RWPE1 (cell line): Measurements from ENCODE around the gene PLEKHH3.
"Not testable (repeated sequence)": the region's sequence is repeated elsewhere in the genome, so short reads cannot be mapped to it uniquely, and the experiment has no call there.

Source experiments
- CTCF ChIA-PET: fragments of 350-600 bp; sonication (Branson Sonifier 250); formaldehyde crosslinking; extraction: SDS; loops from one replicate; lab custom pipeline; 2021; lab: Yijun Ruan, JAX
- POLR2A ChIA-PET: fragments of 400-600 bp; formaldehyde crosslinking; extraction: SDS; loops from one replicate; lab custom pipeline; 2020; ENCODE audit warnings: antibody characterized with exemption; ENCODE audit not compliant: low non-redundant PET; lab: Yijun Ruan, JAX
- DNase-seq: peaks from one replicate; pipeline ENCODE4 v3.0.0; 2012; ENCODE audit warnings: low spot score
- H3K27ac ChIP-seq: fragments of 450-650 bp; 2 replicates; pipeline ENCODE4 v1.5.1; 2017
- CTCF ChIP-seq: fragments of 450-650 bp; conservative IDR thresholded peaks from 2 replicates; pipeline ENCODE4 v1.5.1; 2017; ENCODE audit warnings: low read depth, mild to moderate bottlenecking

Gene PLEKHH3

GRCh38 chr17:42647778-42648177, 29.0 kb downstream of the PLEKHH3 start:
- ChIA-PET POLR2A (no interaction called here), CTCF (interaction anchor here (0.6 to 0.8 kb wide), 3 partner anchors 9 to 29 kb away, joined by 3 to 5 read pairs (median 4); no protein-coding TSS in a partner anchor)
- no peak for DNase-seq
- no peak overlapping the region for H3K27ac ChIP-seq
- no peak for TF ChIP-seq CTCF

- no peak for DNase-seq
- TF ChIP-seq CTCF: no peak
- no peak overlapping the region for H3K27ac ChIP-seq
- ChIA-PET CTCF (no interaction called here), POLR2A (interaction anchor here (0.7 kb wide), 1 partner anchor 17 kb away, joined by 4 read pairs; no protein-coding TSS in a partner anchor)
Measured at GRCh38 chr17:42642336-42642735, 34.5 kb downstream of the PLEKHH3 start.

- POLR2A ChIA-PET: interaction anchor here (1.0 kb wide), 1 partner anchor 11 kb away, joined by 6 read pairs; no protein-coding TSS in a partner anchor
- CTCF ChIA-PET: interaction anchor here (0.7 kb wide), 1 partner anchor 18 kb away, joined by 4 read pairs; no protein-coding TSS in a partner anchor
- no peak for TF ChIP-seq CTCF
- no peak for DNase-seq
- no peak overlapping the region for H3K27ac ChIP-seq
Measured at GRCh38 chr17:42640121-42640520, 36.7 kb downstream of the PLEKHH3 start.

- no peak overlapping the region for H3K27ac ChIP-seq
- no peak for TF ChIP-seq CTCF
- POLR2A ChIA-PET: interaction anchor here (1.0 kb wide), 1 partner anchor 11 kb away, joined by 6 read pairs; no protein-coding TSS in a partner anchor
- CTCF ChIA-PET: no interaction called here
- DNase-seq: no peak
Measured at GRCh38 chr17:42639525-42640113, 37.2 kb downstream of the PLEKHH3 start.

GRCh38 chr17:42632949-42633444, 43.8 kb downstream of the PLEKHH3 start:
- ChIA-PET POLR2A (interaction anchor here (1.2 kb wide), 1 partner anchor 46 kb away, joined by 4 read pairs; no protein-coding TSS in a partner anchor), CTCF (no interaction called here)
- TF ChIP-seq CTCF: no peak
- no peak for DNase-seq
- H3K27ac ChIP-seq: peak overlapping the region; percentile 54

- ChIA-PET POLR2A (interaction anchor here (0.7 kb wide), 1 partner anchor 10 kb away, joined by 6 read pairs; no protein-coding TSS in a partner anchor), CTCF (interaction anchor here (0.5 to 1.0 kb wide), 4 partner anchors 11 to 195 kb away, joined by 3 to 6 read pairs (median 3); no protein-coding TSS in a partner anchor)
- H3K27ac ChIP-seq: no peak overlapping the region
- TF ChIP-seq CTCF: no peak
- DNase-seq: no peak
Measured at GRCh38 chr17:42629411-42630009, 47.3 kb downstream of the PLEKHH3 start.

GRCh38 chr17:42627032-42627764, 49.6 kb downstream of the PLEKHH3 start:
- POLR2A ChIA-PET, DNase-seq, H3K27ac ChIP-seq: not testable (repeated sequence)
- CTCF ChIA-PET: interaction anchor here (0.9 kb wide), 1 partner anchor 52 kb away, joined by 3 read pairs; no protein-coding TSS in a partner anchor
